HG03469 (cell line): Measurements from ENCODE around the gene CACNG4.

Source experiments
- ATAC-seq: cut with Tn5 transposase; IDR thresholded peaks from one replicate; pipeline ENCODE4 v1.9.1; 2021; ENCODE audit warnings: mild to moderate bottlenecking, moderate library complexity, moderate number of reproducible peaks; ENCODE audit not compliant: unreplicated experiment

Gene CACNG4

GRCh38 chr17:66943484-66943883 is 21.0 kb upstream of the CACNG4 start:
- no peak for ATAC-seq

GRCh38 chr17:66944351-66945146 is 20.0 kb upstream of the CACNG4 start:
- no peak for ATAC-seq

GRCh38 chr17:66945147-66945835 is 19.2 kb upstream of the CACNG4 start:
- no peak for ATAC-seq

GRCh38 chr17:66946251-66946650 is 18.3 kb upstream of the CACNG4 start:
- ATAC-seq = no peak

GRCh38 chr17:66947311-66947710 is 17.2 kb upstream of the CACNG4 start:
- no peak for ATAC-seq

- ATAC-seq = no peak
Measured at GRCh38 chr17:66948061-66948750, 16.3 kb upstream of the CACNG4 start.

GRCh38 chr17:66949501-66949900 is 15.0 kb upstream of the CACNG4 start:
- ATAC-seq = no peak

GRCh38 chr17:66950325-66950724 is 14.2 kb upstream of the CACNG4 start:
- ATAC-seq = no peak

GRCh38 chr17:66950886-66951604 is 13.5 kb upstream of the CACNG4 start:
- no peak for ATAC-seq

GRCh38 chr17:66951605-66951953 is 12.9 kb upstream of the CACNG4 start:
- no peak for ATAC-seq

- no peak for ATAC-seq
Measured at GRCh38 chr17:66952031-66952524, 12.4 kb upstream of the CACNG4 start.

GRCh38 chr17:66952681-66953629 is 11.6 kb upstream of the CACNG4 start:
- no peak for ATAC-seq

GRCh38 chr17:66953630-66954020 is 10.9 kb upstream of the CACNG4 start:
- ATAC-seq = no peak

GRCh38 chr17:66954632-66955031 is 9.9 kb upstream of the CACNG4 start:
- ATAC-seq = no peak

GRCh38 chr17:66955821-66956220 is 8.7 kb upstream of the CACNG4 start:
- ATAC-seq = no peak

- ATAC-seq = no peak
Measured at GRCh38 chr17:66956941-66957340, 7.6 kb upstream of the CACNG4 start.

- no peak for ATAC-seq
Measured at GRCh38 chr17:66957343-66957742, 7.2 kb upstream of the CACNG4 start.

GRCh38 chr17:66957951-66958579 is 6.4 kb upstream of the CACNG4 start:
- no peak for ATAC-seq

- no peak for ATAC-seq
Measured at GRCh38 chr17:66959641-66960375, 4.7 kb upstream of the CACNG4 start.
